ENCODE data around the gene ABCB6.

The ABCB6 gene

DNA sequence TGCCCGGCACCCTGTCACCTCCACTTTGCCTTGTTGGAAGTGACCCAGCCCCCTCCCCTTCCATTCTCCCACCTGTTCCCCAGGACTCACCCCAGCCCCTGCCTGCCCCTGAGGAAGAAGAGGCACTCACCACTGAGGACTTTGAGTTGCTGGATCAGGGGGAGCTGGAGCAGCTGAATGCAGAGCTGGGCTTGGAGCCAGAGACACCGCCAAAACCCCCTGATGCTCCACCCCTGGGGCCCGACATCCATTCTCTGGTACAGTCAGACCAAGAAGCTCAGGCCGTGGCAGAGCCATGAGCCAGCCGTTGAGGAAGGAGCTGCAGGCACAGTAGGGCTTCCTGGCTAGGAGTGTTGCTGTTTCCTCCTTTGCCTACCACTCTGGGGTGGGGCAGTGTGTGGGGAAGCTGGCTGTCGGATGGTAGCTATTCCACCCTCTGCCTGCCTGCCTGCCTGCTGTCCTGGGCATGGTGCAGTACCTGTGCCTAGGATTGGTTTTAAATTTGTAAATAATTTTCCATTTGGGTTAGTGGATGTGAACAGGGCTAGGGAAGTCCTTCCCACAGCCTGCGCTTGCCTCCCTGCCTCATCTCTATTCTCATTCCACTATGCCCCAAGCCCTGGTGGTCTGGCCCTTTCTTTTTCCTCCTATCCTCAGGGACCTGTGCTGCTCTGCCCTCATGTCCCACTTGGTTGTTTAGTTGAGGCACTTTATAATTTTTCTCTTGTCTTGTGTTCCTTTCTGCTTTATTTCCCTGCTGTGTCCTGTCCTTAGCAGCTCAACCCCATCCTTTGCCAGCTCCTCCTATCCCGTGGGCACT is 36.2 kb downstream of the ABCB6 start:
- no peak for DNase-seq

DNA sequence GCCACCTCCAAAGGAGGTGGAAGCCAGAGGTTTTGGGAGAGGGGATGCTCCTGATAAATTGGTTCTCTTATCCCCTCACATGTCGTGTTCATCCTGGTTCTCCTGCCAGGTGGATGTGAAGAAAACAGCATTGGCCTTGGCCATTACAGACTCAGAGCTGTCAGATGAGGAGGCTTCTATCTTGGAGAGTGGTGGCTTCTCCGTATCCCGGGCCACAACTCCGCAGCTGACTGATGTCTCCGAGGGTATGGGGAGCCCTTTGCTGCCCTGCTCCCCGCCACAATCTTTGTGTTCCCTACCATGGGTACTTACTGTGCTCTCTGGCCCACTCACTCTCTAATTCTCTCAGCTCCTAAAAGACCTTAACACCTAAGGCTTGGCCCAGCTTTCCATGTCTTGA is 37.2 kb downstream of the ABCB6 start:
- no peak for DNase-seq

DNA sequence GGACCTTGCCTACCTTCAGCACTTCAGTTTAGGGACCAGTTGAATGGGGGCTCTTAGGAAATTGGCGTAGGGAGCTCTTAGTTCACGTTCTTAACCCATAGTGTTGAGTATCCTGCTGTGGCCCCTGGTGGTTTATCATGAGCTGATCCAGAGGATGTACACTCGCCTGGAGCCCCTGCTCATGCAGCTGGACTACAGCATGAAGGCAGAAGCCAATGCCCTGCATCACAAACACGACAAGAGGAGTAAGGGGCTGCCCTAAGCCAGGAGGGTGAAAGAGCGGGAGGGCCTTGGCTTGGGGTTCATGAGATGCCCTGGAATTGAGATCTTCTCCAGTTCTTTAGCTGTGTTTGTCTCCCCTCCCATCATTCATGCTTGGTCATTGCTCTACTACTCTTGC is 37.8 kb downstream of the ABCB6 start:
- DNase-seq, result no peak

DNA sequence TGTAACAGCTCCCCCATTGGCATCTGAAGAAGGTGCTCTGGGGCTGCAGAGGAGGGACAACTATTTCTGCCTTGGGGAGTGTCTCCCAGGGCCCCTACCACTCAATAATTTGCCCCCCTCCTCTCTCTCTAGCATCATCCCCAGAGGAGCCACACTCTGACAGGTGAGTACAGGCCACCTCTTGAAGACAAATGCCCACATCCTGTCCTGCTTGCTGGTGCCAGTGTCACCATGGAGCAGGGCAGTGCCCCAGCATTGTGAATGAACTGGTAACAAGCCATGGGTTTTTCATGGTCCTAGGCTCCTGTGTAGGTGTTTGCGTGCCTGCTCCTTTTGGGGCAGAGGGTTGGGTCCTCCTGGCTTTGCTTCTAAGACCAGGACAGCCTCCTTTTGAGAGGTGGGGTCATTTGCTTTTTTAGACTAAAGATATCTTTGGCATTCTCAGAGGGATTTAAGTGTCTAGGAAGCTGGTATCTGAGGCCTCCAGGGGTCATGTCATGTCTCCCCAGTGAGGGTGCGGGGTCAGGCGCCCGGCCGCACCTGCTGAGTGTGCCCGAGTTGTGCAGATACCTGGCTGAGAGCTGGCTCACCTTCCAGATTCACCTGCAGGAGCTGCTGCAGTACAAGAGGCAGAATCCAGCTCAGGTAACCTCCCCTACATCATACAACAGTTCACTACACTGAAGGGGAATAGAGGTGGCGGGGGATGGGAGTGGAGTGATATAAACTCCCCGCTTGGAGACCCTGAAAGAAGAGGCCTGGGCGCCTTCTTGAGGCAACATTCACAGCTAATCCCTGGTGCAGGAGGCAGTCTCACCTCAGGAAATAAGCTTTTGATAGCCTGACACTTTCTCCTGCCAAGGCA is 38.9 kb downstream of the ABCB6 start:
- no peak for DNase-seq

DNA sequence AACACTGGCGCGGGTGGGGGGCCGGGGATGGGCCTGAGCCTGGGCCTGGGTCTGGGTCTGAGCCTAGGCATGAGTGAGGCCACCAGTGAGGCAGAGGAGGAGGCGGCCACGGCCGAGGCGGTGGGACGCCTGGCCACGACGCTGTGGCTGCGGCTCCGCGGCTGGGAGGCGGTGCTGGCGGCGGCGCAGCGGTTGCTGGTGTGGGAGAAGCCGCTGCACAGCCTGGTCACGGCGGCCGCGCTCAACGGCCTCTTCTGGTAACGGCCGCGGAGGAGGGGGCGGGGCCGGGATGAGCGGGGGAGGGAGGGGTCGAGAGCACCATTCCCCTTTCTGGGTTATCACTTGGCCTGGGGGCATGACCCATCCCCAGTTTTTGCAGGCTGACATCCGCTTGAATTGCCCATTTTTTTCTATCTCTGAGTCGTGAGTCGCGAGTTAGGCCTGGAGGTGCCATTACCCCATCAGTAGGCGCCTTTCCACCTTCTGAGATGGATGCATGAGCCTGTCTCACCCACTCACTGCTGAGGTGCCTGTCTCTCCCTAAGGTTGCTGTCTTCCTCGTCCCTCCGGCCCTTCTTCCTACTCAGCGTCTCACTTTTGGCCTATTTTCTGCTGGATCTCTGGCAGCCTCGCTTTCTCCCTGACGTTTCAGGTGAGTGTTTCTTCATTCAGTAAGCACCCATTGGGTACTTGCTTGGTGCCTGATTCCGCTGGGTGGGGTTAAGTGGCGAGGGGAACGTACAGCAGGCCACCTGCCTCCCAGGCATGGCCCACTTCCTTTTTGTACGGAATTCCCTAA is 40.2 kb downstream of the ABCB6 start:
- DNase-seq, result no peak

DNA sequence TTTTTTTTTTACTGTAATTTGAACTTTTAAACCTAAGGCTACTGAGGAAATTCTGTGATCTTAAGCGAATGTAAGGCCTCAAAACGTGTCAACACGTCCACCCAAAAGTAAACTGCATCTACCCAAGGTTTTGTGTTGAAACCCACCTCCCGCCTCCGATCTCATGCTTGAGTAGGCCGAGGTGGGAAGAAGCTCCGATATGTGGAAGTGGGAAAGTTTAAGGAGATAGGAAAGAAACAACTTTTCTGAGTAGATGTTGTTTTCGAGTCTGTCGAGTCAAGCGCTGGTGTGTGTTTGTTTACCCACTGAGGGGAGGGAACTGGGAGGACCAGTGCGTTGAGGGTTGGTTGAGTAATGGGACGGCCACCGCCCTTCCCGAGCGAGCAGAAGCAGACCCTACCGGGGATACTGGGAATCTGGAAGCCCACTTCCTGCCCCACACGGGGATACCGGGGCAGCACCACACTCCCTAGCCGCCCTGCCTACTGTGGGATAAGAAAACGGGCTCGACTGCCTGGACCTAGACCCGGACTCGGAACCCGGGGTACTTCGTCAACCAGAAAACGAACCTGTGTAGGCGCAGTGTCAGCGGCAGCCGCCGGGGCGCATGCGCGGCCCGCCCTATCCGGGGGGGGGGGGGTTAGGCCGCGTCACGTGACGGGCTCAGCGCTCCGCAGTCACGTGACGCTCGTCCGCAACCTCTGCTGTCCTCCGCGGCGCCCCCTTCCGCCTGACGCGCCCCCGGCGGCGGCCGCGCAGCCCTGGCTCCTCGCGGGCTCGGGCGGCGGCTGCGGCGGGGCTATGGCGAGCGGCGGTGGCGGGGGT is 41.0 kb downstream of the ABCB6 start, which contains the start of gene RETREG2:
Gene RETREG2, plus strand, starts transcription at position 724 of the 825 bp plus-strand sequence. Its CDS starts 78 bp downstream, at position 802.
- peak; percentile 87 to 88 for DNase-seq

DNA sequence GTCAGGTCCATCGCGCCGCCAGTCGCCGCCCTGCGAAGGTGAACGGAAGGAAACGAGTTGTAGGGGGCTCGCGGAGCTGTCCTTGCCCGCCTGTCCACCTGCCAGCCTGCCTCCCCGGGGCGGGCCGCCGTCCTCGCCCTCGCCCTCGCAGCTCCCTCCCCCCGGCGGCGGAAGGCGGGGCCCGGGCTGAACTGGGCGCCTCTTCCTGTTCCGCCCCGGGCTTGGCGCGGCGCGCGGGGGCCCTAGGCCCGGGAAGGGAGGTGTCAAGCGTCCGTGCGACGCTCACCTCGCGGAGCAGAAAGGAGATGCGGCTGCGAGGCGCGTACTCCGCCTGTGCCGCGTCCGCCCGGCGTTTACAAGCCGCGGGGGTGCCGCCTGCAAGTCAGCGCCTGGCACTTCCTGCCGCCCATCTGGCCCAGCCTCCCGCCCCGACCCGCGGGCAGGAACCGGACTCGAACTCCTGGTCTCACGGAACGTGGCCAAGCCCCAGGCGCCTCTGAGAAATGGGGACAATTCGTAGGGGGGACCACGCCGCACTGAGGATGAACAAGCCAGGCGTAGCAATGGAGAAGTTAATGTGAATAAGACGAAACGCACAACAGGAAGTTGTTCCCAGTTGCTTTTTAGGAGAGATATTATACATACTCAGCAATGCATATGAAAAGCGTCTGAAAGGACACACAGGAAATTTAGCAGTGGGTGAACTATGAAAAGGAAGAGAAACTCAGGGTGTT is 41.8 kb downstream of the ABCB6 start, which contains the start of gene CNPPD1:
Gene CNPPD1, minus strand, starts transcription at position 108 of the 734 bp plus-strand sequence. Its CDS starts 97 bp downstream, at position 11.
- DNase-seq, result peak; percentile 52 to 85

DNA sequence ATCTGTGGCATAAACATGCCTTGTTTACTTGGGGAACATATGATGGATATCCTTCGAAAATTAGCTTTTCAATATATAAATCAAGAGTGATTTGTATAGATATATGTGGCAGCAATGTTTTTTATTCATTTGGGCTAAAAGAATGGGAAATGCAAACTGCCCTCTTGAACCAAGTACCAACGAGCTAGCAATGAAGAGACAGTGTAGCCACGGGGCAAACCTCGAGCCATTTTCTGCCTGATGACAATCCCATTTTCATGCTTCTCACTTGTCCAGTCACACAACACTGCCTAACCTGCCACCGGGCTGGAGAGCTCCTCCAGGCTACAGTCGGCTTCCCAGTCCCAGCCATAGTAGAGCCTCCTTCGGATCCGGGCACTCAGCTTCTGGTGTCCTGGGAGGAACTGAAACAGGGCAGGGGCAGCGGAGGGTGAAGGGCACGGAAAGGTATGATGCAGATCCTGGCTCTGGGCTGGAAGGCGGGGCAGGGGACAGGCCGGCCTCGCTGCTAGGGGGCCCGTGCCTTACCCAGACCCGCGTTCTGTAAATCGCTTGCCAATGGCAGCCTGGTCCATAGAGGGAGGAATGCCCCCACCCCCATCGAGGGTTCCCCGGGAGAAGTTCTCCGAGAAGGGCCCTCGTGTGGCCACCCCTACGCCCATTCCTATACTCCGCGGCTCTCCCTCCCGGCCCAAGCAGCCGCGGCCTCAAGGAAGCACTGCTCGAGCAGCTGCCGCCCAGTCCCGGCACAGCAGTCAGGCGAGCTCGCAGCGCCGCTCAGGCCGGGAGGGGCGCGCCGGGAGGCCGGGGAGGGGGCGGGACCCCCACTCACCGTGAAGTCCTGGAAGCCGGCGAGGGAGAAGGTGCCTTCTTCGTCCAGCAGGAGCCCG is 42.6 kb downstream of the ABCB6 start:
- peak in 1 of 2 experiments; percentile 43 for DNase-seq

DNA sequence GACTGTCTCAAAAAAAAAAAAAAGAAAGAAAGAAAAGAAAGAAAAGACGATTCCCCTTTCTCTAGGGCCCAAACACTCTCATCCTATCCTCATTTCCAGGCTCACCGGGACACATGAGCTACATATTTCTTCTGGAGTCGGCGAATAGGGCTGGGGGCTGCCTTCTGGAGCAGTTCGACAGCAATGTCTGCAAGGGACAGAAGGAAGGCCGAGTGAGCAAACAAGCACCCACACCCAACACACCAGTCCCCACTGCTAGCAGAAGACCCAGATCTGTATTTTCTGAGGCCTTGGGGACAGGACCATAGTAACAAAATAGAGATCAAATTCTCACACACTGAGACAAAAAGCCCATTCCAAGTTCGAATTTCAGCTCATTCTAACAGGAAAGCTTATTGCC is 43.3 kb downstream of the ABCB6 start:
- no peak for DNase-seq

DNA sequence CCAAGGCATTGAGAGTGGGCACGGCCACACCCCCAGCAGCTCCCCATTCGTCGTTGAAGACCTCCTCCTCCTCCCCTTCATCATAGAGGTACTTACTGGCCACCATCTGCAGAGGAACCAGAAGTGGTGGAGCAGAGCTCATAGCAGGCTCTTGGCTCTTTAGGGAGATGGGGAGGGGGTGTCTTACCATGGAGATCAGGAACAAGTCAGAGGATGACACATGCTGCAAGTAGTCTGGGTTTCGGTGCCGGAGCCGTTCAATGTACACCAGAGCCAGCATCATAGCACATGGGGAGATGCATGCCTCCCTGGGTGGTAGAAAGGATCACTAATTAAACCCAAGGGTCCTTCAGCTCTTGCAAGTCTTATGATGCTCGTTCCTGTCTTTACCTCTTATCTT is 44.0 kb downstream of the ABCB6 start:
- no peak for DNase-seq

DNA sequence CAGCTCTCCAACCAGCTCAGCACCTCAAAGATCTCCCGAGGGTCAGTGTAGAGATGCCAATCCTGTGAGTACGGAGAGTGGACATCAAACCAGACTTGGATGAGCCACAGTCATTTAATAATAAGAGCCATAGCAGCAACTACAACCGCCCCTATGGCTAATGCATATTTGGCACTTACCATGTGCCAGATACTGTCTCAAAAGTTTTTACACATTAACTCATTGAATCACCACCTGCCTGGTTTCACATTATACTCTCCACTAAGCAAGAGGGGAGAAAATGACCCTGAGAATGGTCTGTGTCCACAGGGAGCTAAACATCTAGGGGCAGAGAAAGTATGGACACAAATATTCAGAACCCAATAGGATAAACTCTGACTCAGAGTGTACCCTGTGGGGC is 44.6 kb downstream of the ABCB6 start:
- no peak for DNase-seq

DNA sequence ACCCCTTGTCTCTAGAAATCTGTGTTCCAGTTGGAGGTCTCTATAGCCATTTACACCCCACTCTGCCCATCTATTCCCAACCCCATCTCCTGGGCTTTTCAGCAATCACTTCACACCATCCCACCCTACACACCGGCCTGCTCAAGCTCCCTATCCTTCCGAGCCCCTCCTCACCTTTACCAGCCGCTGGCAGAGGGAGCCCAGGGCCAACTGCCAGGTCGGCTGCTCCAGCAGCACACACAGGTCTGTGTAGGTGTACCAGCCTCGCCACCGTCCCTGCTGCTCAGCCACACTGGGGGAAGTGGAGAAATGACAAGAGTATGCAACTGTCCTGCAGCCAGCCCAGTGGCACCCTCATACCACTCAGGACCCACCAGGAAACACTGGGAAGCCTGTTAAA is 45.6 kb downstream of the ABCB6 start:
- DNase-seq, result no peak

DNA sequence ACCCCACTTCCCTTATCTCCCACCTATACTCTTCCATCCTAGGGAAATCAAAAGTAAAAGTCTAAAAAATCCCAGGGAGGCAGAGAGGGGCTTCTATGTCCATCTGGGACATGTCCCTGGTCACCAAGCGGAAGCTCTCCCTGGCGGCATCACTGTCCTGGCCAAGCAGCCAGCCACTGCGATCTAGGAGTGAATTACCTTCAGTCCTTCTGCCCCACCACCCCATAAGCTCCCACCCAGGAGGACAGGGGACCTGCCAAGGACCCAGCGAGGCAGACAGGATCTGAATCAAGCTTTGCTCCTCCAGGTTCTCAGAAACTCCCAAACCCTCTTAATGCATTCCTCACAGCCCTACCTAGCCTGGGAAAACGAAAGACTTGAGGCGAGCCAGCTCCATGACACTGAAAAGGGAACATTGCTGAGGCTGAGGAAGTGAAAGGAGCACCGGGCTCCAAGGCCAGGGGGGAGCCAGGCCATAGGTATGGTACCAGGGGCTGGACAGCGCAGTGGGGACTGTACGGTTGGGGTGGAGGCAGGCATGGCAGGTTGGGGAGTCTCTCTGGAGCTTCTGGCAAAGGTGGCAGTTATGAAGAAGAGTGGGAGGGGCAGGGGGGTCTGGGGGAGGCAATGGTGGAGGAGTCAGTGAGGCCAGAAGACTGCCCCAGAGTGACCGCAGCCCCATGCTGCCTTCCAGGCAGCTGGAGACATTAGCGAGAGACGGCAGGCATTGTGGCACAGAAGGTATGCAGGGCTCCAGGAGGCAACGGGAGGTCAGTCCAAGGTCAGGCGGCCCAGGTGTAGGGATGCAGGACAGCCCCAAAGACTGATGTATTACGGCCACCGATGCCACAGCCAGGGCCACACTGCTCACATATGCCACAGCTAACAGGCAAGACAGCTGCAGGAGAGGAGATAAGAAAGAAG is 46.3 kb downstream of the ABCB6 start:
- no peak for DNase-seq

DNA sequence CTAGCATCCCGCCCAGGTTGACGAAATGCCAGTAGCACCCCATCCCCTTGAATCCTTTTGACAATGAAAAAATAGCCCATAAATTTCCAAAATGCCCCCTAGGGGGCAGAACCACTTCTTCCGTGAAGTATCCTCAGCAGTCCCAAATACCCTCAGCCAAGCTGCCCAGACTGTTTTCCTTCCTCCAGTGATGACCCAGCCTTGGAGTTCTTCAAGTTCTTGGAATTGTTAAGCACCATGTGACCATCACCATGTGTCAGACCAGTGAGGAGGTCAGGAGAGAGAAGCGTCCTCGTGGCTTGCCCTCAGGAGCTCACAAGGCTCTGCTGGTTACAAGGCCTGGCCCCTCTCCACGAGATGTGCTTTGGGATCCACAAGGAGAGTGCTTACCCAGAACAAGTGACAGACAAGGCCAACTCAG is 47.5 kb downstream of the ABCB6 start:
- peak; percentile 4 to 50 for DNase-seq

DNA sequence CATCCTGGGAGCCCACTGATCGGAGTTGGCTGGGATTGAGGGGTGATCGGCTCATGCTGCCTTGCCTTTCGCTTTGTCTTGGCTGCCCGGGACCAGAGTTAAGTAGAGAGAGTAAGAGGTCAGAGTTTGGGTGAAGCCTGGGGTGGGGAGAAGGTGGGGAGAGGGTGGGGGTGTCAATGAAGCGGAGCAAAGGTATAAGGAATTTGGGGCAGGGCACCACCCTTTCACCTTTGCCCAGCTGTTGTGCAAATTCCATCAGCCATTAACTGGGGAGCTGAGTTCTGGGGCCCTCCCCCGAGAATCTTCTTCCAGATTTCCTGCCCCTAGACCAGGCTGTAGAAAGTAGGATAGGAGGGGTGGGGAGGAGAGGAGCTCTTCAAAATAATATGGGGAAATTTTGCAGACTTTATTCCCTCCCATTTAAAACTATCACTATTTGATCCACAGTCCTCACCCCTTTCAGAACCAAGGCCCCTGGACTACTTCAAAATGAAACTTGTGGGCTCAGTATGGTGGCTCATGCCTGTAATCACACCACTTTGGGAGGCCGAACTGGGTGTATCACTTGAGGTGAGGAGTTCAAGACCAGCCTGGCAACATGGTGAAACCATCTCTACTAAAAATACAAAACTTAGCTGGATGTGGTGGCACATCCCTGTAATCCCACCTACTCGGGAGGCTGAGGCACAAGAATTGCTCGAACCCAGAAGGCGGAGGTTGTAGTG is 48.7 kb downstream of the ABCB6 start, which contains the start of gene SLC23A3:
Gene SLC23A3, minus strand, starts transcription at position 100 of the 725 bp plus-strand sequence. Its CDS starts 45 bp downstream, at position 55.
- DNase-seq, result no peak

DNA sequence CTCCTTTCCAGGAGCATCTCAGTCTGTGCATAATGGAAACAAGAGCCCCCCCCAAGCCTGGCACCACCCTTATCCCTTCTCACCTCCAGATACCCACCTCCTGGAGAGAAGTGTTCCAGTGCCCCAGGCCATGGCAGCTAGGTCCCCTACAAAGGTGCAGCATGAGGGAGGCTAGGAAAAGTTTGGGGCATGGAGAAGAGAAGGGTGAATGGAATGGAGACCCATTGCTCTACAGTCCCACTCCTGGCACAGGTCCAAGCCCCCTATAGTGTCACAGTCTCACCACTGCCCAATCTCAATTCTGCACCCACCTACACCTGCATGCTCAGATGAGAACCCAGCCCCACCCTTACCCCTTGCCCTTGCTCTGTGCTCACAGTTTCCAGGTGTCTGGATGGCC is 49.8 kb downstream of the ABCB6 start:
- DNase-seq, result no peak

DNA sequence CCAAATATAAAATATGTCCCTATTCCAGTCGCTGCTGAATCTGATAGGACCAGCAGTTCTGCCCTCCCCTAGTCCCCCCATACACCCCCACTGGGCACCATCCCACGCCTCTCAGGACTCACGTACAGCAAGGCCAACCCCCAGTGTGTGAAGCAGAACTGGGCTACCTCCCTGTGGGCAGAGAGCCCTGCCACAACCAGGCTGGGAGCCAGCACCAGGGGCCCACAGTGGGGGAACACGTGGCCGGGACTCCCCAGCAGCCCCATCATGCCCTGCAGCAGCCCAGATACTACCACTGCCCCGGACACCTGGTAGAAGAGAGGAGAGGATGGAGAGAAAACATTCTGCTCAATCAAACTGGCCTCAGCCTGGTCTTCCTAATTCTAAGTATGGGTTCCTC is 50.2 kb downstream of the ABCB6 start:
- DNase-seq, result no peak

DNA sequence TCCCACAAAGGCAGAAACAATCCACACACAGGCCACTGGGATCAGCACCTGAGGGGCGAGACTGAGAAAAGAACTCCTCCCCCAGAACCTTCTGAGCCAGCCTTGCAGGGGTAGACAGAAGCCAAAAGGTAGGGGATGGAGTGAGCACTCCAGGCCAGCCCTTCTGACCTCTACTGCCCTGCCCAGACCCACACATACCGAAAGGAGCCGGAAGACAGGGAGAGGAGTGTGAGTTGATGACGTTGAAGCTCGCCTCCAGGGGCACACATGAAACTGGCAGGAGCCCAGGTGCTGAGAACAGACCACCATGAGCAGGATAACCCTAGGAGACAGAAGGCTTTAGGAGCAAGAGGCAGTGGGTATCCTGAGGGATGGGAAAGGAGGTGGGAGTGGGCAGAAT is 50.8 kb downstream of the ABCB6 start:
- no peak for DNase-seq
